Activated T-cell treated with anti-CD3 and anti-CD28 coated beads for 1 hour (primary cell): ENCODE data around the gene FRS3.

Experiments used
- DNase-seq: peaks from one replicate; pipeline ENCODE4 v3.0.0-alpha.2; 2020; ENCODE audit warnings: low read depth

The FRS3 gene

GRCh38 chr6:41728073-41728936 is 51.4 kb downstream of the FRS3 start:
- DNase-seq, result no peak

DNA sequence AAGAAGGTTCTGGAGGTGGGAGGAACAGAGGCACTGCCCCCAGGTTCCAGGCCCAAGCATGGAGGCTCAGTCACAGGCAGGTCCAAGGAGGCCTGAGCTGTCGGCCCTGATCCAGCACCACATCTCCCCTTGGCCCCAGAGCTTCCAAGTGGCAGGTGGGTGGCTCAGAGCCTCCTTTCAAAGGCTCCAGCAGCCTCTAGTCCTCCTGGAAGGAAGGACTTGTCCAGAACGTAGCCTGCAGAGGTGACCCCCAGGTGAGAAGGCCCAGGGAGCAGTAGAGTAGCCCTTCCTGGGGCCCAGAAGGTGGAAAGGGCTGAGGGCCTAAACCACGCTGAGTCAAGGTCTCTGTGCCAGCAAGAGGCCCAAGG is 52.0 kb downstream of the FRS3 start:
- no peak for DNase-seq

DNA sequence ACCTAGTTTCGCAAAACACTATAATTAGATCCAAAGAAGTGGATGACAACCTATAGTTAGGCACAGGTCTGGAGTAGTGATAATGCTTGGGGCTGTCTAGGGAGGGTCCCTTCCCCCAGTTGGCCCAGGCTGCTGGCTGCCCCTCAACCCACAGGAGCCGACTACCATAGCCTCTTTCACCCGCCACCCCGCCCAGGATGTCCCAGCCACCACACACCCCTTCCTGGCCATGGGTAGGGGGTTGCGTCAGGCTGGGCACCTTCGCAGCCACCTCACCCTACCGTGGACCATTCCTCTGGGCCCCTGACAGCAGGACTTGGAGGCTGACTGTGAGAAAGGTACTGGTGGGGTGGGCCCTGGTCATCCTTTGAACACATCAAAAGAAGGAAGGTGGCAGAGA is 52.8 kb downstream of the FRS3 start:
- no peak for DNase-seq

DNA sequence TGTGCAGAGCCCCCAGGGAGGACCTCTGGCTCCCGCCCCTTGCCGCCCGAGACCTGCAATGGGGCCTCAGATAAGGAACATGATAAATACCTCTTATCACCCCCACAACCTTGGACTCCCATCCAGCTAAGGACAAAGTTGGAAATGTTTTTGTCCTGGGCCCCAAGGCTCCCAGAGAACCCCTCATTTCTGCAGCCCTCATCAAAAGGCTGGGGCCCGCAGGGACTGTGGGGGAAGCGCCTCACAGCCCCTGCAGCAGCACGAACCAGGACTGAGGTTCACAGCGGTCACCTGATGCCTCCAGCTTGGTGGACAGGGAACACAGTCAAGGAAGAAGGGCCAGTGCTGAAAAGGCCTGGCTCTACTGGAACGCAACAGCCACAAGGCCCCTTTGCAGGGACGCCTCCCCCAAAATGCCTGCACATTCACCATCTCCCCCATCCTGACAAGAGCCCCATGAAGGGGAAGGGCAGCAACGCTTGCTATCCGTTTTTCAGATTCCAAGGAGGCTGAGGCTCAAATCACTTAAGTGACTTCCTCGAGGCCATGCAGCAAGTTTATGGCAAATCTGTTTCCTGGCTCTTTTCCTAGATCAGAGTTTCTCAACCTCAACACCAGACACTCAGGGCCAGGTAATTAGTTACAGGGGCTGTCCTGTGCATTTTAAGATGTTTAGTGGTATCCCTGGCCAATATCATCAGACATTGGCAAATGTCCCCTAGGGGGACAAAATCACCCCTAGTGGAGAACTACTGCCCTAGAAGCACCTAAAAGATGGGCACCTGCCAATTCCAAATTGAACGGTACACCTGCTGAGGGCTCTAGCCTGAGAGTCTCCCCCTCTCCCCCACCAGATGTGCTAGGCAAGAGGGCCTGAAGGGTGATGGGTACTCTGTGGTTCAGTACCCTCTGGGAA is 54.9 kb downstream of the FRS3 start:
- DNase-seq, result no peak

DNA sequence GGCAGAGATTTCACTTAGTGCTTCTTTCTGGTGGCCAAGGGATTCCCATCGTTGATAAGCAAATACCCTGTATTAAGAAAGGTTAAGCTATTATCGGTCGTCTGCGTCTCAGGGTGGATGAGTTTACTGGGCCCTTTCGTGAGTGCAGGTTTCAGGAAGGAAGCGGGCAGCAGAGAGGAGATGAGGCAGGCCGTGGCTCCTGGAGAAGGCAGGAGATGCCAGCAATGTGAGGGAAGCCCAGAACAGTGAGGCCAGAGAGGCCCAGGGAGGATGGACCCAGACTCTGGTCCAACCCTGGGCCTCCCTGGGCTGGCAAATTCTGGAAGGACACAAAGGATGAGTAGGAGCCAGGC is 55.5 kb downstream of the FRS3 start:
- no peak for DNase-seq

DNA sequence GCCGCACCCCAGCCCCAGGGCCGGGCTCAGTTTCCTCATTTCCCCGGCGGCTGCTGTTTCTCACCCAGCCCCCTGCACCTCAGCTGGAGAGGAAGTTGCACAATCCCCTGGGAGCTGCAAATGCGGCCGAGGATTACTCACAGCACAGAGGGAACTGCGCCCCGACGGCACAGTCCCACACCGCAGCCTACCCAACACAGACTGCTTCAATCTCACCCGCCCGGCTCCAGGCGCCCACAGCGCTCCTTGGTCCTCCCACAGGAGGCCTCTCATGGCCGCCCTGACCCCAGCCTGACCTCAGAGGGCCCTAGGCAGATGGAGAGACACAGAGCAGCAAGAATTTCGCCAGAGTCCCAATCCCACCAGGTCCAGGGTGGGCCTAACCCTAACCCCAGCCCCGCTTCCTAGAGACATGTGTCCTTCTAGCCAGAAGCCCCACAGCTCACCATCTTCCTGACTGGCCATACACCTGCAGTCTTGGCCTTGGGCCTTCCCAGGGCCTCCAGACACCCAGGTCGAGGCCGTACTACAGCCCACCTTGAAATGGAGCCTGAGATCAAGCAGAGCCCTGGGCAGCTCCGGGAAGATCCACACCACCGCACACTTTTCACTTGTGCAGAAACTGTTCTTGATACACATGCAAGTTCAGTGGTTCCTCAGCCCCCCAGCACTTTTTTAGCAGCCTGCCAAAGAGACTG is 56.0 kb downstream of the FRS3 start:
- no peak for DNase-seq

- DNase-seq, result no peak
Observed at GRCh38 chr6:41722969-41723529, 56.7 kb downstream of the FRS3 start.

DNA sequence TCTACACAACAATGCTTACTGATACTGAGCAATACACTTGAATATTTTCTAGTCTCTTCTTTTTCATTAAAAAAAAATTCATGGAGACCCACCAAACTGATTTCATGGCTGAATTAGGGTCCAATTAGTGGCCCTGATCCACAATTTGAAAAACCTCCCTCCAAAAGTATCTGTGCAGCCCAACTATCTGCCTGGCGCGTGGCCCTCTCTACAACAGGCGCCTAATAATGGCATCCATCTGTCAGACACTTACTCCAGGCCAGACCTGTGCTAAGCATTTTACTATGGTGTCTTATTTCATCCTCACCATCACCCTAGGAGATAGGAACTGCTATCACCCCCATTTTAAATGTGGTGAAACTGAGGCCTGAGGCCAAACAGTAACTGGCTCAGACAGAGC is 58.3 kb downstream of the FRS3 start:
- no peak for DNase-seq

DNA sequence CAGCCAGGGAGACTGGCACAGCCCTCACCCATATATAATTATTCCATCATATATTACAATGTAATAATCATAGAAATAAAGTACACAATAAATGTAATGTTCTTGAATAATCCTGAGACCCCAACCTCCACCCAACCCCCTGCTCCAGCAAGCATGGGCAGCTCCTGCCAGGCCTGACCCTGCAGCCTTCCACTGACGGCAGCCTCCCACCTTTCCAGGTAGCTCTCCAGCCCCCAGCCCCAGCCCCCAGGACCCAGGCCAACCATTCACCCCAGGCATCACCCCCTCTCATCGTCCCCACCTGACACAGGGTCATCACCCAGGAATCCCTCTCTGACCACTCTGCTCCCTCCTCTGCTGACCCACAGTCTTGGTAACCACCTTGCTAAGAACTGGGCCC is 58.9 kb downstream of the FRS3 start:
- no peak for DNase-seq

- DNase-seq, result no peak
Observed at GRCh38 chr6:41720262-41720620, 59.5 kb downstream of the FRS3 start.
